Measurements from ENCODE around the gene KIF16B.

DNA sequence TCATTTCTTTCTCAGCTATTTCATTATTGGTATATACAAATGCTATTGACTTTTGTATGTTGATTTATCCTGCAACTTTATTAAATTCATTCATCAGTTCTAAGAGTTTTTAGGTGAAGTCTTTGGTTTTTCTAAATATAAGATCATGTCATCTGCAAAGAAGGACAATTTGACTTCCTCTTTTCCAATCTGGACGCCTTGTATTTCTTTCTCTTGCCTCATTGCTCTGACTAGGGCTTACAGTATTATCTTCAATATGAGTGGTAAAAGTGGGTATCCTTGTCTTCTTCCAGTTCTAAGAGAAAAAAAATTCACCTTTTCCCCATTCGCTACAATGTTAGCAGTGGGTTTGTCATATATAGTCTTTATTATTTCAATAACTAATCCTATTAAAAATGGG is 38.0 kb downstream of the KIF16B start:
- TF ChIP-seq BCL11A (IDR thresholded peaks at IDR 0.05; ENCODE audit: low read depth, low read length) = no peak
- TF ChIP-seq, protein P1, sequence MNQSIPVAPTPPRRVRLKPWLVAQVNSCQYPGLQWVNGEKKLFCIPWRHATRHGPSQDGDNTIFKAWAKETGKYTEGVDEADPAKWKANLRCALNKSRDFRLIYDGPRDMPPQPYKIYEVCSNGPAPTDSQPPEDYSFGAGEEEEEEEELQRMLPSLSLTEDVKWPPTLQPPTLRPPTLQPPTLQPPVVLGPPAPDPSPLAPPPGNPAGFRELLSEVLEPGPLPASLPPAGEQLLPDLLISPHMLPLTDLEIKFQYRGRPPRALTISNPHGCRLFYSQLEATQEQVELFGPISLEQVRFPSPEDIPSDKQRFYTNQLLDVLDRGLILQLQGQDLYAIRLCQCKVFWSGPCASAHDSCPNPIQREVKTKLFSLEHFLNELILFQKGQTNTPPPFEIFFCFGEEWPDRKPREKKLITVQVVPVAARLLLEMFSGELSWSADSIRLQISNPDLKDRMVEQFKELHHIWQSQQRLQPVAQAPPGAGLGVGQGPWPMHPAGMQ (IDR thresholded peaks at IDR 0.05; ENCODE audit: borderline replicate concordance) = no peak
- no peak for TF ChIP-seq JUNB (IDR thresholded peaks at IDR 0.05)
- TF ChIP-seq YY1 (IDR thresholded peaks at IDR 0.05; ENCODE audit: low read depth, low read length) = no peak
- TF ChIP-seq ATF7 (IDR thresholded peaks at IDR 0.05; ENCODE audit: low read depth) = no peak
- TF ChIP-seq, protein P2, sequence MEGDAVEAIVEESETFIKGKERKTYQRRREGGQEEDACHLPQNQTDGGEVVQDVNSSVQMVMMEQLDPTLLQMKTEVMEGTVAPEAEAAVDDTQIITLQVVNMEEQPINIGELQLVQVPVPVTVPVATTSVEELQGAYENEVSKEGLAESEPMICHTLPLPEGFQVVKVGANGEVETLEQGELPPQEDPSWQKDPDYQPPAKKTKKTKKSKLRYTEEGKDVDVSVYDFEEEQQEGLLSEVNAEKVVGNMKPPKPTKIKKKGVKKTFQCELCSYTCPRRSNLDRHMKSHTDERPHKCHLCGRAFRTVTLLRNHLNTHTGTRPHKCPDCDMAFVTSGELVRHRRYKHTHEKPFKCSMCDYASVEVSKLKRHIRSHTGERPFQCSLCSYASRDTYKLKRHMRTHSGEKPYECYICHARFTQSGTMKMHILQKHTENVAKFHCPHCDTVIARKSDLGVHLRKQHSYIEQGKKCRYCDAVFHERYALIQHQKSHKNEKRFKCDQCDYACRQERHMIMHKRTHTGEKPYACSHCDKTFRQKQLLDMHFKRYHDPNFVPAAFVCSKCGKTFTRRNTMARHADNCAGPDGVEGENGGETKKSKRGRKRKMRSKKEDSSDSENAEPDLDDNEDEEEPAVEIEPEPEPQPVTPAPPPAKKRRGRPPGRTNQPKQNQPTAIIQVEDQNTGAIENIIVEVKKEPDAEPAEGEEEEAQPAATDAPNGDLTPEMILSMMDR (IDR thresholded peaks at IDR 0.05 in 2 of 3, conservative IDR thresholded peaks at IDR 0.05 in 1 of 3; ENCODE audit: control insufficient read depth in 2 of 3, extremely low read depth in 1 of 3, insufficient read depth in 1 of 3, low read depth in 3 of 3, low read length in 3 of 3) = no peak
- TF ChIP-seq EGR1 (IDR thresholded peaks at IDR 0.05; ENCODE audit: borderline replicate concordance in 1 of 2, low read depth in 2 of 2, low read length in 2 of 2) = no peak
- TF ChIP-seq CEBPB (IDR thresholded peaks at IDR 0.05; ENCODE audit: borderline replicate concordance in 1 of 2, low read depth in 2 of 2, low read length in 2 of 2) = no peak
- TF ChIP-seq NRF1 (conservative IDR thresholded peaks at IDR 0.05; ENCODE audit: low read depth, low read length) = no peak
- no peak for TF ChIP-seq POLR2A (IDR thresholded peaks at IDR 0.05; ENCODE audit: low read depth, low read length)
- TF ChIP-seq MAX (IDR thresholded peaks at IDR 0.05; ENCODE audit: low read depth, low read length) = no peak
- no peak for TF ChIP-seq SMC3 (IDR thresholded peaks at IDR 0.05; ENCODE audit: borderline replicate concordance, low read length)

All from GM12878 (cell line).